GM23248 (cell line): ENCODE results near the gene VPS13D. TPM values are rescaled to one million over a fixed set of nuclear protein-coding genes. Genes with fewer than 3 reads are reported as not detected.
A peak's percentile ranks its signal among the peaks of the same experiment; 100 is the strongest.

Experiments
- DNase-seq: peaks from one replicate; pipeline ENCODE4 v3.0.0-alpha.2; 2015
- H2AFZ ChIP-seq: fragments of 200-600 bp; sonication (generic); 2 replicates; pipeline ENCODE4 v1.6.1; 2016; ENCODE audit warnings: antibody characterized with exemption
- H3F3A ChIP-seq: fragments of 200-600 bp; sonication (generic); 2 replicates; pipeline ENCODE4 v1.6.1; 2016; ENCODE audit warnings: mild to moderate bottlenecking, antibody characterized with exemption, mixed run types; ENCODE audit not compliant: insufficient read depth
- H3K27ac ChIP-seq: fragments of 200-600 bp; sonication (generic); 2 replicates; pipeline ENCODE4 v1.5.1; 2016; ENCODE audit warnings: mild to moderate bottlenecking
- H3K27me3 ChIP-seq: fragments of 200-600 bp; sonication (generic); replicated peaks from 2 replicates; pipeline ENCODE4 v1.6.1; 2016; ENCODE audit warnings: mild to moderate bottlenecking; ENCODE audit not compliant: insufficient read depth
- H3K36me3 ChIP-seq: fragments of 200-600 bp; sonication (generic); 2 replicates; pipeline ENCODE4 v1.6.1; 2016; ENCODE audit warnings: low read depth, mild to moderate bottlenecking
- H3K4me1 ChIP-seq: fragments of 200-600 bp; sonication (generic); 2 replicates; pipeline ENCODE4 v1.6.1; 2016; ENCODE audit warnings: mild to moderate bottlenecking; ENCODE audit not compliant: insufficient read depth
- H3K4me2 ChIP-seq: fragments of 200-600 bp; sonication (generic); one replicate; pipeline ENCODE4 v1.6.1; 2016; ENCODE audit warnings: mild to moderate bottlenecking; ENCODE audit not compliant: unreplicated experiment
- H3K4me3 ChIP-seq: fragments of 200-600 bp; sonication (generic); 2 replicates; pipeline ENCODE4 v1.5.1; 2016; ENCODE audit warnings: mild to moderate bottlenecking
- H3K79me2 ChIP-seq: fragments of 200-600 bp; sonication (generic); 2 replicates; pipeline ENCODE4 v1.6.1; 2016; ENCODE audit warnings: mild to moderate bottlenecking; ENCODE audit not compliant: insufficient read depth
- H3K9ac ChIP-seq: fragments of 200-600 bp; sonication (generic); 2 replicates; pipeline ENCODE4 v1.6.1; 2016; ENCODE audit warnings: mild to moderate bottlenecking
- H3K9me2 ChIP-seq: fragments of 200-600 bp; sonication (generic); 2 replicates; pipeline ENCODE4 v1.6.1; 2016; ENCODE audit warnings: mixed run types, mild to moderate bottlenecking, moderate library complexity; ENCODE audit not compliant: insufficient read depth
- H3K9me3 ChIP-seq: fragments of 200-600 bp; sonication (generic); one replicate; pipeline ENCODE4 v1.6.1; 2017; ENCODE audit warnings: low read depth
- H4K20me1 ChIP-seq: fragments of 200-600 bp; sonication (generic); 2 replicates; pipeline ENCODE4 v1.6.0; 2016; ENCODE audit not compliant: insufficient read depth
- EZH2 ChIP-seq: fragments of 200-600 bp; sonication (generic); IDR thresholded peaks from 2 replicates; pipeline ENCODE4 v1.6.1; 2018; ENCODE audit warnings: antibody characterized with exemption, mild to moderate bottlenecking; ENCODE audit not compliant: insufficient read depth, poor library complexity, severe bottlenecking
- EZH2phosphoT487 ChIP-seq: fragments of 200-600 bp; sonication (generic); IDR thresholded peaks from 2 replicates; pipeline ENCODE4 v1.6.1; 2018; ENCODE audit warnings: antibody characterized with exemption, moderate library complexity, mild to moderate bottlenecking, low read depth; ENCODE audit not compliant: insufficient read depth
- WGBS, 2 experiments: methylation state at CpG; one replicate each; pipeline ENCODE4 v1.1.6; 2015 to 2017; ENCODE audit warnings: low lambda C conversion rate in 2 of 2, low coverage in 1 of 2; ENCODE audit errors: missing lambda C conversion rate in 2 of 2; 5-methylcytosine and 5-hydroxymethylcytosine counted together
- in situ Hi-C: fragments of 300-500 bp; cut with MboI; formaldehyde crosslinking; loops from 2 replicates; pipeline ENCODE4 v1.15.0; 2020
- microRNA-seq: library from miRNA; unstranded; fragments of <30 nt; microRNA quantifications from one replicate; pipeline ENCODE4, GENCODE V29; 2016; ENCODE audit warnings: borderline number of aligned reads
- polyA plus RNA-seq: library from polyadenylated mRNA; unstranded; fragments of >200 nt; fragmentation: Nextera tagmentation; extraction: Ambion mirVana; gene quantifications from 2 replicates; pipeline ENCODE4 v1.2.1, GENCODE V29; 2016
- small RNA-seq: library from RNA; depleted of rRNA; stranded (forward); fragments of <200 nt; gene quantifications from one replicate; pipeline ENCODE3, GENCODE V24; 2014; ENCODE audit warnings: low read depth, low replicate concordance
- total RNA-seq: library from RNA; depleted of rRNA; stranded (reverse); fragments of >200 nt; shearing (Covaris generic); gene quantifications from 2 replicates; pipeline ENCODE4 v1.2.3, GENCODE V29; 2014; rRNA removed

Gene VPS13D
- total and polyA plus RNA-seq, 2 experiments from 2014 or later, result 6.8 to 16.4 TPM

DNA sequence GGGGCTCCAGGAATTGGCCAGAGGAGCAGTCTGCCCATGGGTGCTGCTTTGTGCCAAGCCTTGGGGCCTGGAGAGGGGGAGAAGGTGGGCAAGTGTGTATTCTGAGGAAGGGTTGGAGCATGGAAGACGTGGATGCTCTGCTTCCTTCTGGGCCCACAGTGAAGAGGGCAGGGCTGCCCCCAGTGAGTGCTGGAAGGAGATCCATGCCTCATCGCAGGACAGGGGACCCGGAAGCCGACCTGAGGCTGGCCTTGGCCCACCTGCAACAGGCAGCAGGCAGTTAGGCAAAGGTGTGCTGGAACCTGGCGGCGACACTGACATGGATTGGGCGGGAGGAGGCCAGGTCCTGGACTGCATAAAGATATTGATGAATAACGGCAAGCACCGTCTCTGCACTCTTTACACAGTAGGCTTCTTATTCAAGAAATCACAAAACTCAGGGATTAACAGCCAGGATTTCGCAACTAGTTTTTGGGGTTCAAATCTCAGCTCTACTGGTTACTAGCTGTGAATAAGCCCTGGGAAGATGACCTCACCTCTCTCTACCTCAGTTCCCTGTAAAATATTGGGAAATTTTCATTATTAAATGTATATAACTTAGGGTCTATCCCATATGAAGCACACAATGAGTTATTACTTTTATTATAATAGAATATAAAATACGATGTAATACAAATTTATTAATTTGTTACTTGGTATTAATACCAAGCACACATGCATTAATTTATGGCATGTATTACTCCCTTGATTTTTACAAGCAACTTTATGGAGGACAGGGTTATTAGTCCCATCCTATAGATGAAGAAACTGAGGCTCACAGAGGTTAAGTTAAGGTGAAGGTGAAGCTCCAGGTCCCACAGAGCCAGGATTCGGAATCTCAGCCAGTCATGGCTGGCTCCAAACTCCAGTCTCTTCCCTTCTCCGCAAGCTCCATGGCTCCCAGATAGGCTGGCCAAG, 325.9 kb downstream of the VPS13D start:
- Histone ChIP-seq H3K79me2 (no peaks in the 10 kb centered on the region), H3K36me3 (no peaks in the 10 kb centered on the region), H3K4me1 (peaks cover 13% of the 10 kb centered on the region), H2AFZ (no peak overlapping the region), H3K27me3 (no peaks in the 10 kb centered on the region), H3F3A (peaks cover 6% of the 10 kb centered on the region), H3K27ac (peak overlapping the region; percentile 83), H3K9me2 (no peaks in the 10 kb centered on the region), H4K20me1 (no peaks in the 10 kb centered on the region), H3K9me3 (no peaks in the 10 kb centered on the region), H3K4me2 (no peak overlapping the region), H3K9ac (no peak overlapping the region), H3K4me3 (no peak overlapping the region)
- WGBS, 2 experiments, result 85 to 86% methylated on average over 13 of the region's 13 CpGs
- in situ Hi-C loops, result no loop called here
- no peak for DNase-seq
- TF ChIP-seq EZH2phosphoT487 (no peak), EZH2 (no peak)

GRCh38 chr1:12556368-12556930, 326.6 kb downstream of the VPS13D start:
- Histone ChIP-seq H3K79me2 (no peaks in the 10 kb centered on the region), H3K27ac (peak overlapping the region; percentile 83), H3K9me2 (no peaks in the 10 kb centered on the region), H3K36me3 (no peaks in the 10 kb centered on the region), H3K9me3 (no peaks in the 10 kb centered on the region), H3F3A (peaks cover 6% of the 10 kb centered on the region; the same call in 1 of the 2 replicates), H3K4me2 (peak overlapping the region; percentile 46), H4K20me1 (no peaks in the 10 kb centered on the region), H3K4me3 (no peak overlapping the region), H2AFZ (peak overlapping the region; percentile 38; the same call in 1 of the 2 replicates), H3K4me1 (peaks cover 13% of the 10 kb centered on the region), H3K27me3 (no peaks in the 10 kb centered on the region), H3K9ac (peak overlapping the region; percentile 55)
- TF ChIP-seq EZH2phosphoT487 (no peak), EZH2 (no peak)
- in situ Hi-C loops, result no loop called here
- WGBS, 2 experiments, result 13 to 20% methylated on average over 9 of the region's 9 CpGs
- peak; percentile 84 for DNase-seq

GRCh38 chr1:12556957-12557935, 327.4 kb downstream of the VPS13D start:
- no peaks in the 10 kb centered on the region for H3K9me3 ChIP-seq
- peak overlapping the region; percentile 55 for H3K9ac ChIP-seq
- TF ChIP-seq EZH2 (no peak), EZH2phosphoT487 (no peak)
- H2AFZ ChIP-seq, result peak overlapping the region; percentile 38; the same call in 1 of the 2 replicates
- H3K9me2 ChIP-seq, result no peaks in the 10 kb centered on the region
- no peak overlapping the region for H3K4me3 ChIP-seq
- no peaks in the 10 kb centered on the region for H3K79me2 ChIP-seq
- no peaks in the 10 kb centered on the region for H4K20me1 ChIP-seq
- H3K4me2 ChIP-seq, result peak overlapping the region; percentile 46
- H3K36me3 ChIP-seq, result no peaks in the 10 kb centered on the region
- H3F3A ChIP-seq, result peaks cover 6% of the 10 kb centered on the region; the same call in 1 of the 2 replicates
- H3K27ac ChIP-seq, result peak overlapping the region; percentile 83
- peaks cover 13% of the 10 kb centered on the region for H3K4me1 ChIP-seq
- in situ Hi-C loops, result no loop called here
- H3K27me3 ChIP-seq, result no peaks in the 10 kb centered on the region
- WGBS, 2 experiments, result 76 to 81% methylated on average over 17 of the region's 17 CpGs
- peak; percentile 71 for DNase-seq

DNA sequence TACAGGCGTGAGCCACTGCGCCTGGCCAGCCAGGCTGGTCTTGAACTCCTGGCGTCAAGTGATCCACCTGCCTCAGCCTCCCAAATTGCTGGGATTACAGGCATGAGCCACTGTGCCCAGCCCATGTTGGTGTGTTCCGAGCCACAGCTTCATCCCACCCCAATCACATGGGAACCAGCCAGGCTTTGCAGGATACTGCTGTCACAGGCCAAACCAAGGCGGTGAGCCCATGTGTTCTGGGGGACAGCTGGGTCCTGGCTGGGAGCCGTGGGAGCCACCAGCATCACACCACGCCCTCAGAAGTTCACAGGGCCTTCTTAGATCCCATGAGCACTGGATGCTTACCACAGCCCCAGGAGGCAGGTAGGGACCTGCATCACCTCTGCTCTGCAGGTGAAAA, 331.3 kb downstream of the VPS13D start:
- peaks cover 6% of the 10 kb centered on the region; the same call in 1 of the 2 replicates for H3F3A ChIP-seq
- H3K27me3 ChIP-seq, result no peaks in the 10 kb centered on the region
- H2AFZ ChIP-seq, result no peak overlapping the region
- in situ Hi-C loops, result no loop called here
- no peaks in the 10 kb centered on the region for H3K9me3 ChIP-seq
- H3K36me3 ChIP-seq, result no peaks in the 10 kb centered on the region
- DNase-seq, result no peak
- no peak overlapping the region for H3K4me3 ChIP-seq
- H3K9ac ChIP-seq, result no peak overlapping the region
- peaks cover 16% of the 10 kb centered on the region for H3K4me1 ChIP-seq
- H3K9me2 ChIP-seq, result no peaks in the 10 kb centered on the region
- no peak for TF ChIP-seq EZH2phosphoT487
- no peak for TF ChIP-seq EZH2
- 77 to 92% methylated on average over 7 of the region's 7 CpGs for WGBS, 2 experiments
- no peaks in the 10 kb centered on the region for H3K79me2 ChIP-seq
- H3K27ac ChIP-seq, result no peak overlapping the region
- no peak overlapping the region for H3K4me2 ChIP-seq
- H4K20me1 ChIP-seq, result no peaks in the 10 kb centered on the region

Small RNA genes lying within 50 kb of the gene (microRNA-seq; reads per million reads assigned to microRNA genes)
- gene MIR4632, result not detected

Small RNA genes lying within 50 kb of the gene (small RNA-seq; reads per million reads assigned to genes)
- gene MIR4632 (not detected), gene RF00156 (not detected), gene SNORA59A (not detected)

Other genes with a start within 250 kb of the VPS13D start
- gene MFN2, start 249.6 kb upstream of the VPS13D start, total RNA-seq, result 57.9 and 59.8 TPM in 2 replicates
- gene MFN2, start 249.6 kb upstream of the VPS13D start, polyA plus RNA-seq, result 48.0 and 49.6 TPM in 2 replicates
- 21.8 and 26.8 TPM in 2 replicates for gene MIIP, start 210.5 kb upstream of the VPS13D start, total RNA-seq
- 19.4 and 23.0 TPM in 2 replicates for gene MIIP, start 210.5 kb upstream of the VPS13D start, polyA plus RNA-seq
- gene TNFRSF8, start 166.7 kb upstream of the VPS13D start, total RNA-seq, result not detected in 2 replicates
- 0.14 and 0.23 TPM in 2 replicates for gene TNFRSF8, start 166.7 kb upstream of the VPS13D start, polyA plus RNA-seq
- gene TNFRSF1B, start 63.0 kb upstream of the VPS13D start, total RNA-seq, result 0.25 and 2.9 TPM in 2 replicates
- gene TNFRSF1B, start 63.0 kb upstream of the VPS13D start, polyA plus RNA-seq, result 1.1 and 1.3 TPM in 2 replicates